Caki2 (cell line): Measurements from ENCODE around the gene PLGRKT. TPM values are rescaled to one million over a fixed set of nuclear protein-coding genes. Genes with fewer than 3 reads are reported as not detected.
A peak's percentile ranks its signal among the peaks of the same experiment; 100 is the strongest.
"Not testable (repeated sequence)": the region's sequence is repeated elsewhere in the genome, so short reads cannot be mapped to it uniquely, and the experiment has no call there.

Experiments
- DNase-seq: peaks from one replicate; pipeline ENCODE4 v3.0.0-alpha.2; 2015; ENCODE audit warnings: low read depth
- in situ Hi-C: cut with HindIII; loops from 2 replicates; pipeline ENCODE4 v1.10.0; 2016; ENCODE audit warnings: low sequenced_read_pairs, low pct_unique_long_range_greater_than_20kb, mixed read lengths
- total RNA-seq: library from RNA; depleted of rRNA; stranded (reverse); fragments of >200 nt; shearing (Covaris generic); gene quantifications from 2 replicates; pipeline ENCODE4 v1.2.3, GENCODE V29; 2014; ENCODE audit warnings: low replicate concordance

The PLGRKT gene
- total RNA-seq, 1 experiment from 2014 or later, result 34.5 TPM

DNA sequence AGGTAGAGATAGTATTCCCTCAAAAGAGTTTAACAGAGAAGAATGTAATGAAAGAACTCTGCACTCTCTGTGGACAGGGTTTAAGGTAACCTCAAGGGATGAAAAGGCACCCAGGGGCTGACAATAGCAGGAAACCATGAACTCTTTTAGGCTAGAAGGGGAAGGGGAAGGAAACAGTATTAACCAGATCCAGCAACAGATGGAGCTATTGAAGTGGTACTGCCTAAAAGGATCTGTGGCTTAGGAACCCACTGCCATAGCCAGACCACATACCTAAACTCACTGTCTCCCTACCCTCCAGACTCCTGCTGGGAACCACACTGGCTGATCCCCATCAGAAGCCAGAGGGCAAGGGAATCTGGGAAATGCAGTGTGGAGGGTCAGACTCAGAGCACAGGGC lies 35.5 kb downstream of the PLGRKT start:
- no peak for DNase-seq
- in situ Hi-C loops, result no loop called here

DNA sequence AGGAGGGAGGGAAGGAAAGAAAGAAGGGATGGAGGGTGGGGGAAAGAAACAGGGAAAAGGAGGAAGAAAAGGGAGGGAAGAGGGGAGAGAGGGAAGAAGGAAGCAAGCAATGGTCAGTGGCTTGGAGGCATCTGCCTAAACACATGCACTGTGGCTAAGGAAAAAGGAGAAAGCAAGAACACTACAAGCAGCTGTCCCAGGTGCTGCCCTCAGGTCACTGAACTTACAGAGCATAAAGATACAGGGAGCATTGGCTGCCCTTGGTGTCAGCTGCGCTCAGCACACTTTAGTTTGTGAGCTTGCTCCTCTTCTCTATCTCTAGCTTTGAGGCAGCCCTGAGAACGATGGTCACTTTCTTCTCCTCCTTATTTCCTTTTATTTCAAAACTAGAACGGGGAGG lies 40.2 kb downstream of the PLGRKT start:
- in situ Hi-C loops, result not testable (repeated sequence)

DNA sequence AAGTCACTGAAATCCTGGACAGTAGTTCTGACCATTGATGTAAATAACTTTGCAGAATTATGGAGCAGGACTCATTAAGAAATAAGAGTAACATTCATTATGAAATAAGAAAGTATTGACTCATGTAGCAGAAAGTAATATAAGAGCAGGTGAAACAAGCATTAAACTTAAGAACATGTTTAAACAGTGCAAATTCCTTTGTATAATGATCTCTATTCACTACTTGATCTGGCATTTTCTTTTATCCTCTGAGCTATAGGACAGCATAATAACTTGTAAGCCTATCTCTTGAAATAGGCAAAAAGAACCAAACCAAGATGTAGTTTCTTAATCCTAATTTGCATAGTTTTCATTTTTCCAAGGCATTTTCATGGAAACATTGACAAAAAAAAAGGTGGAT lies 42.3 kb downstream of the PLGRKT start:
- no peak for DNase-seq
- in situ Hi-C loops, result no loop called here

More for the DNA sequence above, 40.2 kb downstream of the PLGRKT start:
- DNase-seq, result not testable (repeated sequence)

DNA sequence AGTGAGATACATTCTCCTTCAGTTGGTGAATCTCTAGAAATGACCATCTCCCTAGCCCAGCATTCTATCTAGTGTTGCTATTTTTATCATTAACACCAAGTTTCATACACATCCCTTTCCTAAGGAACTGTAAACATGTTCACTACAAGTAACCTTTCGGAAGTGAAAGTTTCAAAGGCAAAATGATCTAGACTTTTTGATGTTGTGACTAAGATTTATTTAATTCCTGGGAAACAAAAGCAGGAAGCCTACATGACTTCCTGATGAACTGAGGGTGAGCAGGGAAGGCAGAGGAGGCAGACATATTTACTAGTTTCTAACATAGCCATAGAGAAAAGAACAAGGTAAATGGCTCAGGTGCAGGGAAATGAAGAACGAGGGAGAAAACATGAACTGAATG lies 43.7 kb downstream of the PLGRKT start:
- DNase-seq, in situ Hi-C loops: not testable (repeated sequence)

DNA sequence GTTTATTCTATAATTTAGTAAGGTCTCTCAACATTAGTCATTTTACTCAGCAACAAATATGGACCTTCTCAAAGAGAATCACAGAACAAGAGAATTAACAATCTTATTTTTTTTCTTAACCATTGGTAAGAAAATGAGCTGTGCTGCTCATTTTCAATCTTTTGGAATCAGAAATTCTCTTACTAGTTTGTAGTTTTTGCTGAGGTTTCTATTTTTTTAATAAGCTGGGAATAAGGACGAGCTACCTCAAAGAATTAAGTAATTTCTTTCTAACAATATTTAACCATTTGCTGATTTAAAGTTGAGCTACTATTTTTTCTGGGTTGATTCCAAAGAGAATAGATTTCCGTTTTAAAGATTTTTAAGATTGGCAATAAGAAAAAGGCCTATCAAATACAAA lies 44.2 kb downstream of the PLGRKT start:
- in situ Hi-C loops, result no loop called here
- no peak for DNase-seq

DNA sequence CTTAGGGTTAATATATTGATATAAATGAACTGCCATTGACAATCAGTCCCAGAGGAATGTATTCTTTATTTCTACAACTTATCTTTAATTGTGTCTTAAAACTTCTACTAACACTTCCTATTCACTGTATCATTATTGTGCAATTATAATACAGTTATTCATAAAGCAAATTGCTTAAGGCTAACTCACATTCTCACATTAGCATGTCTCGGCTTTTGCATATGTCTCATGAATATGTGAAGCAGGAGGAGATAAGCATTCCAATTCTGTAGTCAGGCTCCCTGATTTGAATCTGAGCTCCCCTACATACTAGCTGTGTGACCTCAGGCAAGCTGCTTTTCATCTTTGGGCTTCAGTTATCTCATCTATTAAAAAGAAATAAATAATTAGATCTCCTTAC lies 45.4 kb downstream of the PLGRKT start:
- in situ Hi-C loops, result no loop called here
- DNase-seq, result no peak

DNA sequence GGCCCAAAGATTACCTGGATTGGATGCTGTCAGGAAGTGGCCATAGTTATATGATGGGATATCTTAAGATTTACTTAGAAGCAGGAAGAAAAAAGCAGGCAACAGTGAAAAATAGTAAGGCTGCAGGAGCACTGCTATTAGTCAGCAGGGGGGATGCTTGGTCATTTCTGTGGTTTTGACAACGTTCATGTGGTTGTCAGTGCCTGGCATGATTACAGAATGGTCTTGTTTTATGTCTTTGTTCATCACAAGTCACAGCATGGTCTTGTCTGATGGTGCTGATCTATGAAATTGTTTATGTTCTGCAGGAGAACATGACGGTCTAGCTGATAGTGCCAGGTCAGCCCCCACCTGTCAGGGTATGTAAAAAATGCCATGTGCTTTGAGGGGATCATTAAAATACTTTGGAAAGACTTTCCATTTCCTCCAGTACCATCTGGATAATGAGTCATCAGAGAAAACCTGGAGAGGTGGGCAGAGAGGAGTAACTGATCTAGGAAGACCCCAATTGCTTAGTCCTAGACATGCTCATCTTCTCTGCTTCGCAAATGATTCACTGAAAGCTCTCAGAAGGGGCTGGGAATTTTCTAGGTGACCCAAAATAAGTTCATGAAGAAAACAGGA lies 48.5 kb downstream of the PLGRKT start:
- DNase-seq, result peak; percentile 4
- in situ Hi-C loops, result no loop called here

DNA sequence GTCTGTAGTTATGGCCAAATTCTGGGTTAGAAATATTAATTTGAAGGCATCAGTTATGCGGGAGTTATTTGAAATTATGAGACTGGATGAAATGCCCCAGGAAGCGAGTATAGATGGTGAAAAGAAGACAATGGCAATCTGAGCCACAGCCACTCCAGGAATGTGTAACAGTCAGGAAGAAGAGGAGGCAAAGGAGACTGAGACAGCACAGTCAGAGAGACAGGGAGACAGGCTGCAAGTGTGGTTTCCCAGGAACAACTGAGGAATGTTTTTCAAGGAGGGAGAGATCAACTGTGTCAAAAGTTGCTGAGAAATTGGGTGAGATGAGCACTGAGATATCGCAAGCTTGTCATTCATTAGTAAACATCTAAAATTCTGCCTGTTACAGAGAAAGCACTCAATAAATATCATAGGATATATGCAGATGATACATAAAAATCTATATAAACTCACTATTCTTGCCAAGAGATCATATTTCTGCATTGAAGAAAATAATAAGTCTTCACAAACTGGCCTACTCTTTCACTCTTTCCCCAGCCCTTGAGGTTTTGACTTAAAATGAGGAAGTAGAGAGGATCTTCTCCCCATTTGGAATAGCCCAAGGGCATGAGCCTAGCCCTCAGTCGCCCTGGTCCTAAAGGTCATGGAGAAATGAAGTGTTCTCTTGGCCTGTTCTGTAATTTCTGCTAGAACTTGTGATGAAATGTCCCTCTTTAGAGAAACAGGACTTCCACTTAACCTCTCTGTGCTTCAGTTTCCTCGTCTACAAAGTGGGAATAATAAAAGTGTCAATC lies 49.5 kb downstream of the PLGRKT start:
- in situ Hi-C loops, result no loop called here
- no peak for DNase-seq

DNA sequence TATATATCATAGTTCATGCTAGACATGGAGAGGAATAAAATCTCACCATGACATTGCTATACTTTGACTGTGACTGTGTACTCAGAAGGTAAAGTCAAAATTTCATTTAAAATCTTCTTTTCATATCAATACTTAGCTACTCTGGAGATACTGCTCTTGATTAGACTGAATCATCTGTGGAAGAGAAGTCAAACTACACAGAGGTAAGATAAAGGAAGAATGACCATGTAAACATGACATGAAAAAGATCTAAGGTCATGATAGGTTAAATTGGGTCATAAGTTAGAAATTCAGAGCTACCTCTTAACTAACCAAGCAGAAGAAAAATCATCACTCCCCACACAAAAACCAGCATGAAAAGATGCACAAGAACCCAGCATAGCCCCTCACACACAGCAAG lies 53.3 kb downstream of the PLGRKT start:
- no peak for DNase-seq
- in situ Hi-C loops, result no loop called here

DNA sequence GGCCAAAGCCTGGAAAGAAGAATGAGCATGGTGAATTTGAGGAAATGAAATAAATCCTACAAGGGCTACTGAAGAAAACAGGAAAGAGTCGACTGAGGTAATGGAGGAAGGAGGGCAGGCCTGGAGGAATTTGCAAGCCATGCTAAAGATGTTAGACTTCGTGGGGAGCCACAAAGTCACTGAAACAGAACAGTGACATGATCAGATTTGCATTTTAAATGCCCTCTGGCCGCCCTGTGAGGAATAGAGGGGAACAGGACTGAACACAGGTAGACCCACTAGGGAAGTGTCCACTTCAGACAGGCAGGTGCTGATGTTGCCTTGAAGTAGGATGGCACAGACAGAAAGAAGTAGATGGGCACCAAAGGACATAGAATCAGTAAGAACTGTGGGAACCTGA lies 55.2 kb downstream of the PLGRKT start:
- DNase-seq, result no peak
- in situ Hi-C loops, result no loop called here

DNA sequence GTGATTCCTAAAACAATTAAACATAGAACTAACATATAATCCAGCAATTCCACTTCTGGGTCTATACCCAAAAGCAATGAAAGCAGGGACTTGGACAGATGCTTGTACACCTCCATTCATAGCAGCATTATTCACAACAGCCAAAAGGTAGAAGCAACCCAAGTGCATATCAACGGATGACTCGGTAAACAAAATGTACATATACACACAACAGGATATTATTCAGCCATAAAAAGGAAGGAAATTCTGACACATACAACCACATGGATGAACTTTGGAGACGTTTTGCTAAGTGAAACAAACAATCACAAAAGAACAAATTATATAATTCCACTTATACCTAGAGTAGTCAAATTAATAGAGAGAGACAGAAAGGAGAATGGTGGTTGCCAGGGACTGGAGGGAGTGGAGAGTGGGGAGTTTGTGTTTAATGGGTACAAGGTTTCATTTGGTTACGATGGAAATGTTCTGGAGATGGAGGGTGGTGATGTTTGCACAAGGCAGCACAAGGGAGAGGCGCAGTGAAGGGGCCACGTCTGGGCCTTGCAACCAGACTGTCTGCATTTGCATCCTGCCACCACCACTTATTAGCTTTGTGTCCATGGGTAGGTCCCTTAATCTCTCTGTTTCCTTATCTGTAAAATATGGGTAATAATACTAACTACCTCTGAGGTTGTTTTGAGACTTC lies 61.8 kb downstream of the PLGRKT start:
- in situ Hi-C loops, result no loop called here
- DNase-seq, result no peak

DNA sequence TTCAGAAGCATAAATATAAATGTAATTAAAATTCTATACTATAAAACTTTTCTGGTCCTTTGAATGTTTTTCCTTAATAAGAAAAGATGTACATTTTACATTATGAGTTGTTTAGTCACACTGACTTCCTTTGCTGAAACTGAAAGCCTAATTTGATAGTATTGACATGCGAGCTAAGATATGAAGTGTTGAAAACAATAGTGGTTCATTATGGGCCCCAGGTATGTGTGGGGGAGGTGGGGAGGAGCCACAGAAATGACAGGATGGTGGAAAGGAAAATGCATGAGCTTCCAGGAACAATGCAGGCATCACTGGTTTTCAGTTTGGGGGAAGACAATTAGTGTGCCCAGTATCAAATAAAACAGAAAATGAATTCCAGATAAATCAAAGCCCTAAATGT lies 62.6 kb downstream of the PLGRKT start:
- in situ Hi-C loops, result no loop called here
- DNase-seq, result no peak

DNA sequence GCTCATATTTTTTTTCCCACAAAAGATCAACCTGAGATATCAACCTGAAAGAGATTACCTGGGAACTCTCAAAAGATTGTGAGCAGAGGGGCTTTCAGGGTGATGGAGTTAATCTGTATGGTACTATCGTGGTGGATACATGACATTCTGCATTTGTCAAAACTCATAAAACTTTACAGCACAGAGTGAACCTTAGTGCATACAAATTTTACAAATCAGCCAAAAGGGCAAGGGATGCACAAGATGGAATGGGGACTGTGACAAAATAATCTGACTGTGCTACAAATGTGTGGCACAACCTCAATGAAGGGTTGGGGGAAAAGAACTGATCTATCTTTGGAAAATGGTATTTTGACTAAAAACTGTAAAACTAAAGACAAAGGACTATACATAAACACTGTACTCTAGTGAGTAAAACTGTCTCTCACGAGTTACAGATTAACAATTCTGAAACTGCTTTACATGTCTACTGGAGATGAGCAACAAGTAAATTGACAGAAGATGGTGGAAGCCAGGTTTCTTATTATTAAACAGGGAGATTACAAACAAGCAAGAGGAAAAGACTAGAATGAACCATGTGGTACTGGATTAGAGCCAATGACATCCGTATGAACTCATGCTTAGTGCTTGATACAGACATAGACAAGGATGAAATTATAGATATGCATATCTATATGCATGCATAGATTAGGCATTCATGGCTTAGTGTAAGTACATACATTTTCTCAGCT lies 73.3 kb downstream of the PLGRKT start:
- DNase-seq, result no peak
- in situ Hi-C loops, result no loop called here

DNA sequence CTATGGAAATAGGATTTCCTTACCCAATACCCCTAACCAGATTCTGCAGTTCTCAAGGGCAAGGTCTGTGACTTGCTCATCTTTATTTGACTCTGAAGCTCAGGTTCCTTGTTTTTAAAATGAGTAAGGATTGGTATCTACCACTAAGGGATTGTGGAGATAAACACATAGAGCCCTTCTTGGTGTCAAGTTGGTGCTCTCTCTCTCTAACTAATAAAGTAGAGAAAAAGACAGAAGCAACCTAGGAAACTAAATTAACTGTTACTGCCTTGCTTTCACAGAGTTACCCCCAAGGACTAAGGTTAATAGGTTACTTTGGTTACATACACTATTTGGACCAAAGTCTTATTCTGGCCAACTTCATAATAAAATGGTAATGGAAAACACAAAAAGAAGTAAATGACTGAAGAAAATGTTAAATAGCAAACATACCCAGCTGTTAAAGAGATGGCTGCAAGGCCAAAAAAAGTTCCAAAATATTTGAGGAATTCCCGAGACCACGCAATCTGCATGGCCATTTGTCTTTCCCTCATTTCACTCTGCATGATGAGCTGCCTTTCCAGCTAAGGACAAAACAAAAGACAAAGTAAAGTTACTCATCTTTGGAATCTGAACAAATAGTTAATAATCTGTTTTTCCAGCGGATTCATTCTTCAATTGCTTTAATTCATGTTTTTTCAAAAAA lies 76.3 kb downstream of the PLGRKT start:
- in situ Hi-C loops, result no loop called here
- DNase-seq, result no peak

DNA sequence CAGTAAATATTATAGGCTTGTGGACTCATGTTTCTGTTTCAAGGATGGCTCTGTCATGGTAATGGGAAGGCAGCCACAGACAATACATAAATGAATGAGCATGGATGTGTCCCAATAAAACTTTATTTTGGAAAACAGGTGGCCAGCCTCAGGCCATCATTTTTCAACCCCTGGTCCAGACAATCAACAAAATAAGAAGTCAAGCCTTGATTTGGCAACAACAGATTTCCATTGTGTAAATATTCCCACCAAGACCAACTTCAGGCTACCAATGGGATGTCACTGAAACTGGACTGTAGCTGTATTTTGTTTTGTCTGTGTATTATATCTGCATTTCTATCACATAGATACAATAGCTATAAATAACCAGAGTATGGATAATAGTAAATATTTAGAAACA lies 77.4 kb downstream of the PLGRKT start:
- DNase-seq, result no peak
- in situ Hi-C loops, result no loop called here

DNA sequence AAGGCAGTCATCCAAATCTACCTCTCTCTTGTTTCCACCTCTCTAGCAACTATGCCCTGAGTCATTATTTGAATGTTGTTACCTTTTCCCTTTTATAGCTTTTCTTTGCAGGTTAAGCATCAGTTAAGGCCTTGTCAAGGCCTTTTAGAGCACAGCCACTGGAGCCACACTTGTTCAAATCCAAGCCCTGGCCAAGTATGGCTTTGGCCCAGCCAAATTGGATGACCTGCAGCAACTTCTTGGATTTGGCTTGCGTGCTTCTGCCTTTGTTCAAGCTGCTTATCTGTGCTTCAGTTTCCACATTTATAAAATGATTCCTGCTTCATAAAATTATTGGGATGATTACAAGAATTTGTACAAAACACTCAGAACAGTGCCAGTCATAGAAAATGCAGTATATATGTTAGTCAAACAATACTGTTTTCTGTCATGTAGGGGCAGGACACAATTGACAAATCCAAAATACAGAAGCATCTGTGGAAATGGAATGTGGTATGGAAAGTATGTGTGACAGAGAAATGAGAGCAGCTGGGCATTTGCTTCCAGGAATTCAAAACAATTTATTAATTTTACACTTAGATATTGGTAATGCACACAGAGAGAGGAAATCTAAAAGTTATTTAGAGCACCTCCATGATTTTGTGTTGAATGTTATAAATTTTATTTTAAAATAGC lies 80.2 kb downstream of the PLGRKT start:
- in situ Hi-C loops, result no loop called here
- DNase-seq, result no peak

DNA sequence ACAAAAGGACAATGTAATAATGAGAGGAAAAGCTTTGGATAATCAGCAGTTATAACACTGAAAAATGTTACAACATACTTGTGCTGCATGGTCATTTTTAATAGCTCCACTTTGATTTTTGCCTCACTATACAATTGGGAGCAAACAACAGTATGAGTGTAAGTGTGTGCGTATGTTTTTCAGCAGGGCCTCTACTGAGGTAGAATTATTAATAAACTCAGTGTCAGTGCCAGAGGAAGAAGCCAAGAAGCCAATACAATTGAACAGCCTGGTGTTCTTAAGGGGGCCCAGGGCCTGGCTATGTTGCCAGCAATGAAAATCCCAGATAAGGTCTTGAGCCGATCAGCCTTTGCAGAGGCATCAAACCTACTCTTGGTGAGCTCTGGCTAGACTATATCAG lies 81.9 kb downstream of the PLGRKT start:
- no peak for DNase-seq
- in situ Hi-C loops, result no loop called here

DNA sequence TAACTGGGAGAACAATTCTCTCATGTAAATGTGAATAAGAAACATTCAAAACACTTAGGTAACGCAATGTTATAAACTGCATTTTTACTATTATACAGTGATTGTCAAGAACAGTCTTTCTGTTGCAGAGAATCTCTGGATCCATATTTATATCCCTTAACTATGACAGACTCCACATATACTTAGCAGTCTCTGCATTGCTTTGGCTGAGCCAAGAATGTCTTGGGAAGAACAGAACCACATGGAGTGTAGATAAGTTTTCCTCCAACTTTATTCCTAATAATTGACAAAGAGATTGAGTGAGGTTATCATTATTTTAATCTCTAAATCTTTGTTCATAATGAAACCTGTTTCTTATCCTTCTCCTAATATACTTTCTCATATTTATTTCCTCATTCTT lies 82.5 kb downstream of the PLGRKT start:
- DNase-seq, result no peak
- in situ Hi-C loops, result no loop called here
